ENCODE measurements around the gene HOXB3.
A peak's percentile ranks its signal among the peaks of the same experiment; 100 is the strongest.
"Not testable (repeated sequence)": the region's sequence is repeated elsewhere in the genome, so short reads cannot be mapped to it uniquely, and the experiment has no call there.

HOXB3 gene

GRCh38 chr17:48545022-48545375 is 45.0 kb downstream of the HOXB3 start, which contains the start of gene HOXB2:
Gene HOXB2 (minus strand): TSS chr17:48545109. CDS start chr17:48544911, 198 bp downstream.
- DNase-seq (ENCODE audit: low read depth) = no peak

GRCh38 chr17:48544349-48545021 is 45.6 kb downstream of the HOXB3 start:
- DNase-seq (ENCODE audit: low read depth) = no peak

DNA sequence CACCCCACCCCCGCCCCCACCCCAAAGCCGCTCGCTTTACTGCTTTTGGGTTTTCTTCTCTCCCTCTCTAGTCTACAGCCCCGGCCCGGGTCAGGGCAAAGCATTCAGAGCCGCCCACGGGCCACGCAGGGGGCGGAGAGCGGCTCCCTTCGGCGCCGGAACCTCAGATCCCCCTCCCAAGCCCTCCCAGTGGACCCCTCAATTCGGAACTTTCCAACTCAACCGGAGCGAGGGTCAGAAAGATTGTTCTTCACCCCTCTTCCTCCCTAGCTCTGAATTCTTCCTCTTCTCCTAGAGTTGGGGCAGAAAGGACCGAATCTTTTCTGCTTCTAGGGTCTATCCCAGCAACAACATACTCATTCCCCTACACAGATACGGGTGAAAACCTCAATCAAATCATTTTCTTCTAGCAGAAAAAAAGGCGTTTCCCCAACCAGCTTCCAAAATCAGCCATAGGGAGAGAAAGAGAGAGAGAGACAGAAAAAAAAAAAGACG is 46.1 kb downstream of the HOXB3 start:
- DNase-seq (ENCODE audit: low read depth) = peak; percentile 20

DNA sequence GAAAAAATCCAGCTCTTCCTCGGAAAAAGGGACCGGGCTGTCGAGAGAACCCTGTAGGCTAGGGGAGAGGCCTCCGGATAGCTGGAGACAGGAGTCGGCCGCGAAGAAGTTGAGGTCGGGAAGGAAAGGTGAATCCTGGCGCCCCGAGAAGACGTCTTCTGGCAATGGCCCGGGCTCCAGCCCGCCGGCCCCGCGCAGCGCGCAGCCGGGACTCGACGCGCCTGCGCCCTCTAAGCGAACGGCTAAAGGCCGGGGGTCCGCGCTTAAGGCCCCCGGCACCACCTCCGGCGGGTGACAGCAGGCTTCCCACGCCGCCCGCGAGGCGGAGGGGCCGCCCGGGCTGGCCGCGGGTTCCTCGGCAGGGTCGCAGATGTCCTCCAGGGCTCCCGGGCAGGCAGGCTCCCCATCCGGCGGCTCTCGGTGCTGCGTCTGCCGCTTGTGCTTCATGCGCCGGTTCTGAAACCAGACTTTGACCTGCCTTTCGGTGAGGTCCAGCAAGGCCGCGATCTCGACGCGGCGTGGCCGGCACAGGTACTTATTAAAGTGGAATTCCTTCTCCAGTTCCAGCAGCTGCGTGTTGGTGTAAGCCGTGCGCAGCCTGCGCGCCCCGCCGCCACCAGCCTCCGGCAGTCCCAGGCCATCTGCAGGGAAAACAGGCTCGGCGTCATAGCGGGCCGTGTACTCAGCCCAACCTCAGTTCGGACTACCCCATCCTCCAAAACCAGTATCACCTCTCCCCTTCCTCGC is 46.8 kb downstream of the HOXB3 start:
- DNase-seq (ENCODE audit: low read depth) = peak; percentile 27

DNA sequence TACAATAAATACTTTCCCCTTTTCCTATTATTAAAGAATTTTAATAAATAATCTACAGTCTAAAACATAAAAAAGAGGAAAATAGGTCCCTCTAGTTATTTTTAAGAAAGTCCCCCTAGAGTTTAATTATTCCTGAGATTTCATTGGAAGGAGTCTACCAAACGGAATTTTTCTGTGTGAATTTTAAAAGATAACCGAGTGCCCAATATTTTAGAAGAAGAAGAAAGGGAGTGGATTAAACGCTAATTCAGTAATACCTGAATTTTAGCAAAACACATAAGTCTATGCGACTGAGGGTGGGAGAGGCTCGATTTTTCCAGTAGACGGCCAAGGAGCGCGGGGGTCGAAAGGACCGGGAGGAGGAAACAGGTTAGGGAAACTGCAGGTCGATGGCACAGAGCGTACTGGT is 47.3 kb downstream of the HOXB3 start:
- DNase-seq (ENCODE audit: low read depth) = no peak

DNA sequence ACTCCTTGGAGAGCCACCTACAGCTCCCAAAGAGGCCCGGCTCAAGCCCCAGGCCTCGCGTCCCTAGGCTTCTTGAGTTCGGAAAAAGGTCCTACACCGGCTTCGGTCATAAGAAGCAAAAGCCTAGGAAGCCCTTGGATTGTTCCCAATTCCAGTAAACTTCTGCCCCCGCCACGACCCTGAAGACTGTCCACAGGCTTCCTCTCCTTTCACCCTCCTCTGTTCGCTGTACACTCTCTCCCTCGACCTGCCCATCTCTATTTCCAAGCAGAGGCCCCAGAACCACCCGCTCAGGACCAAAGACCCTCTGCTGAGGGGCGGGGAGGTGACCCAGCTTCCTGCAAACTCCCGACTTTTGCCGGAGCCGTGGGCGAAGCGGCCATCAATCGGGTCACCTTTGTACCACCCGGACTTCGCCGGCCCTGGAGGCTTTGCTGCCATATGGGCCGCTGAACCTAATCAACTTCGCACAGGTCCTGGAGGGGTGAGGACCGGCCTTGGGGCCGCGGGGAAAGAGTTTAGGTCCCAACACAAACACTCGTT is 47.9 kb downstream of the HOXB3 start:
- no peak for DNase-seq (ENCODE audit: low read depth)

- peak; percentile 14 for DNase-seq (ENCODE audit: low read depth)
Observed at GRCh38 chr17:48541577-48542113, 48.4 kb downstream of the HOXB3 start.

DNA sequence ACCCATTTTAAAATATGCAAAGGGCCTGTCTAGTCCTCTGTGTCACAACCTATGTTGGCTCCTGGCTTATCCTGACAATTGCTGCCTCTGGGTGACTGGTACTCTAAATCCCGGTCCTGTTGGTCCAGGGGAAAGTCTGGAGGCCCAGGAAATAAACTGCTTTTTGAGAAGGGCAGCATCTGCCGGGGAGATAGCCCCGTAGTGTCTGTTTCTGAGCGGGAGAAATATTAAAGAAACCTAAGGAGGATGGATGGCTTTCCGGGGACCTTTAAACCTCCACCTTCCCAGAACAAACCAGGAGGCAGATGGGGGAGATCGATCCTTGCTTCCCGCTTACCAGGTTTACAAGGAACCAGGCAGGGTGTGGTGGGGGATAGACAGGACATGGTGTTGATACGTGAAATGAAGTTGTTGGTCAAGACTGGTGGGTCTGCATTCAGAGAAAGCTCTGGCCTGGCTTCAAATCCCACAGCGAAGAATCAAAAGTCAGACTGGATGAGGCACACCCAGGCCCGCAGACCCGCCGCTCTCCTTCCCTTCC is 48.9 kb downstream of the HOXB3 start:
- no peak for DNase-seq (ENCODE audit: low read depth)

DNA sequence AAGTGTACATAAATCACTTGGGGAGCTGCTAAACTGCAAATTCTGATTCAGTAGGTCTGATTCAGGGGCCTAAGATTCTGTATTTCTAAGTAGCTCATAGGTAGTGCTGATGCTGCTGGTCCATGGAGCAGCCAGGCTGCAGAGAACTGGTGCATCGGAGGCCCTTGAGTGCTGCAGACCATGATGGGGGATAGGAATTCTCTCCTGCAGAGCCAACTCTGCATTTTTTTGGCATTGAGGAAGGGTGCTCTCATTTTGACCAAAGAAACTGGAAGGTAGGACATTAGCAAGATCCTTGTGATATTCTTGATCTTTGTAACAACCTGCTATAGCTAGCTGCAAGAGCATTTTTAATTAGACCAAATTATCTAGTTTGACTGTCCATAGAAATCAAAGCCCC is 49.8 kb downstream of the HOXB3 start:
- DNase-seq (ENCODE audit: low read depth) = no peak

- no peak for DNase-seq (ENCODE audit: low read depth)
Observed at GRCh38 chr17:48539177-48539576, 50.9 kb downstream of the HOXB3 start.

DNA sequence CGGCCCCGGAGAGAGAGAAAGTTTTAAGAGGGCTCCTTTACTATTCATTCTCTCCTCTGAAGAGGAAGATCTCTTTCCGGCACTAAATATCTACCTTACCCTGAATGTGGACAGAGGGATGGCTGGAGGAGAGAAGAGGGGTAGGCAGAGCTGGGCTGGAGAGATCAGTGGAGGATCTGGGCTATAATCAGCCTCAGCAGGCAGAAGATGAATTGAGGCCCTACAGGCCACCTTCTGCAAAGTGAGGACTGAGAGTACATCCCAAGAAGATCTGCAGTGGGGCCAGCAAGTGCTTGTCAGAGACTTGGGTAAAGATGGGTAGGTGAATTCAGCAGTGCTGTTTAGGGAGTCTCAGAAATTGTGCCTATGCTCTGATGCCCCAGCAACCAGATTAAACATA is 52.7 kb downstream of the HOXB3 start:
- DNase-seq (ENCODE audit: low read depth) = no peak

GRCh38 chr17:48535793-48536559 is 54.1 kb downstream of the HOXB3 start:
- DNase-seq (ENCODE audit: low read depth) = not testable (repeated sequence)

DNA sequence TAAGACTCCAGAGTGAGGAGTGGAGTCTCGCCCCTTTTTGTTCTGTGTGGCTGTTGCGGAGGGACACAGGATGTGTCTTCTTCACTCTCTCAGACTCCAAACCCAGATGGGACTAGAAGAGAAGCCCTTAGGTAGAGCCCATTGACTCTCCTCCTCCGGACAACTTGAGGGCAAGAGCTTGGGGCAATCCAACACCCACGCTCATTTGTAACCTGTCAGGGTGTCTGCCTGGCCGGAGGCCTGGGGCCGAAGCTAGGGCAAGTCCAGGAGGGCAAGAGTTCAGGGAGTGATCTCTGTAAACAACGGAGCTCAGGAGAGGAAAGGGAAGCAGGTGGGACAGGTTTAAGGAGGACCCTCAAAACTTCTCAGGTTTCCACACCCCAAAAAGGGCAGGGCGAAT is 57.8 kb downstream of the HOXB3 start:
- DNase-seq (ENCODE audit: low read depth) = no peak

- DNase-seq (ENCODE audit: low read depth) = no peak
Observed at GRCh38 chr17:48530887-48531272, 59.2 kb downstream of the HOXB3 start, which contains the start of gene HOXB1. Gene HOXB1 (minus strand): TSS chr17:48531011. CDS start chr17:48530904, 107 bp downstream.

DNA sequence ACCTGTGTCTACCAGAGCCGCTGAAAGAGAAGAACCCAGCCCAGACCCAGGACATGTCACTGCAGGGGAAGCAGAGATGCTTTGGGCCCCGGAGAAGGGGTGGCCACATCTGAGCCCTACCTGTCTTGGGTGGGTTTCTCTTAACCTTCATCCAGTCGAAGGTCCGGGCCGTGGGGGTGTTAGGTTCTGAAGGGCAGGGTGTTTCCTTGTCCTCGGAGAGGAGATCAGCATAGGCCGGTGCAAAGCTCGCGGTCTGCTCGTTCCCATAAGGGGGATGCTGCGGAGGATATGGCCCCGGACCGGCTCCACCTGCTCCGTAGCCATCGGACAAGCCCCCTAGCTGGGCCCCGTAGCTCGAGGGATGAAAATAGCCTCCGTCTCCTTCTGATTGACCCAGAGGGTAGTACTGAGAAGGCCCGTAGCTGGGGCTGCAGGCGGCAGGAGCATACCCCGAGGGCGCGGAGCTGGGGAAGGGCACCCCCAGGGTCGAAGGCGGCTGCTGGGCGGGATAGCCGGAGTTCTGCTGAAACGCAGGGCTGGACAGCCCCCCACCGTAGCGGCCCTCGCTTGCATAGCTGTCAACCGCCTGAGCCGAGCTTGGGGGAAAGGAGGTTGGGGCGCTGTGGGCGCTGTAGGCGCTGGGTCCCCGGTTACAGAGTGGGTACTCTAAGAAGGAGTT is 59.7 kb downstream of the HOXB3 start:
- no peak for DNase-seq (ENCODE audit: low read depth)

- DNase-seq (ENCODE audit: low read depth) = no peak
Observed at GRCh38 chr17:48529683-48530009, 60.4 kb downstream of the HOXB3 start.

GRCh38 chr17:48528936-48529682 is 60.9 kb downstream of the HOXB3 start:
- DNase-seq (ENCODE audit: low read depth) = no peak

DNA sequence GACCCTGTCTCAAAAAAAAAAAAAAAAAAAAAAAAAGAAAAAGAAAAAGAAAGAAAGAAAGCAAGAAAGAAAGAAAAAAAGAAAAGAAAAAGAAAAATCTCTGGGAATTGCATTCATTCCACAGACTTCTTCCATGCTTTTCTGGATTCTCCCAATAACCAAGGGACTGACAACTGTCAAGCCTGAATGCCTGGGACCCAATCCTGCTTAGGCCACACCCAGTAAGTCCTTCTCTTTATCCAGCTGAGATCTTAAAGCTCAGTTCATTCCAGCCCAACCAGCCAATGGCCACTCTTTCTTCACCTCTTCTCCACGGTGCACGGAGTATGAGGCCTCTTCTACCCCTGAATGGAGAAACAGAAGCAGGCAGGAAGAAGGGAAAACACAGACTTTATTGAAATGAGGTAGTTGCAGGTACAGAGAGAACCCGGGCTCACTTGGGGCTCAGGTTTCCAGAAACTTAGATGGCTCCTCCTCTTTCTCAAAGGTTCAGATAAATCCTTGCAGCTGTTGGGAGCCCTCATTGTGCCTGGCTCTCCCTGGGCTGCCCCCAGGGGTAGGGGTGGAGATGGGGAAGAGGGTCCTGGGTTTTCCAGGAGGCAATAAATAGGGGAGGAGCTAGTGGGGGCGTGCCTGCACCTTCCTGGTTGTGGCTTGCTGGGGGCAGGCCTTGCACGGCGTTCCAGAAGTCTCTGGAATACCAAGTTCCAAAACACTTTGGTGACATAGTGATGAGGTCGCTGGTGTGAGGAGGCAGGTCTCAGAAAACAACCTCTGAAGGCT is 61.7 kb downstream of the HOXB3 start:
- DNase-seq (ENCODE audit: low read depth) = no peak

GRCh38 chr17:48527547-48527932 is 62.5 kb downstream of the HOXB3 start:
- no peak for DNase-seq (ENCODE audit: low read depth)

Measured in stimulated activated CD8-positive, alpha-beta memory T cell treated with anti-CD3 and anti-CD28 coated beads, Interleukin-12 subunit alpha, Interleukin-12 subunit beta, amount 100 ng/mL, for 4 hours (primary cell).